K562 (cell line): ENCODE data around the gene KIF19. TPM values are rescaled to one million over a fixed set of nuclear protein-coding genes. Genes with fewer than 3 reads are reported as not detected.

ENCODE experiments used
- ATAC-seq: fragments of 200-7000 bp; cut with Tn5 transposase; 3 replicates; pipeline ENCODE4 v1.9.1; 2020; ENCODE audit warnings: moderate library complexity
- BruUV-seq: library from RNA; stranded (reverse); fragments of 400-500 nt; replicated peaks from 2 replicates; lab custom pipeline; 2021; lab: Mats Ljungman, UMichigan
- CTCF ChIA-PET: fragments of 300-600 bp; formaldehyde crosslinking; extraction: SDS; loops from one replicate; lab custom pipeline; 2021; ENCODE audit warnings: low intra/inter-chr PET ratio; lab: Yijun Ruan, JAX
- POLR2A ChIA-PET: fragments of 300-600, 350-650 bp; sonication (Branson Sonifier 250); formaldehyde crosslinking; extraction: SDS; loops from one replicate; lab custom pipeline; 2021; ENCODE audit warnings: antibody characterized with exemption, inconsistent platforms; lab: Yijun Ruan, JAX
- DNase-seq, 4 experiments: peaks; one replicate each; pipeline versions ENCODE4 v3.0.0 to v3.0.0-alpha.2; 2011 to 2018; ENCODE audit warnings: low spot score in 3 of 4, mixed read lengths in 3 of 4; ENCODE audit errors: extremely low read depth in 1 of 4
- FAIRE-seq: peaks from 2 replicates; lab custom pipeline; 2011; peaks lifted over from hg19 to GRCh38; lab: Jason Lieb, UNC
- H2AFZ ChIP-seq: 2 replicates; pipeline ENCODE4 v1.6.0; 2011; ENCODE audit warnings: low read depth, low read length, control low read depth, inconsistent platforms
- H3K27ac ChIP-seq: fragments of 200-600 bp; 3 replicates; pipeline ENCODE4 v1.8.0; 2011; ENCODE audit warnings: low read depth, mild to moderate bottlenecking, control low read depth, inconsistent platforms, low read length, moderate library complexity, mixed read lengths; ENCODE audit errors: extremely low read depth
- H3K27me3 ChIP-seq, 2 experiments: fragments of 300-600 bp in 1 of 2; 2 replicates in 1 of 2; 3 replicates in 1 of 2; pipeline versions ENCODE4 v1.6.0 to v1.8.0; 2011; ENCODE audit warnings: inconsistent platforms in 2 of 2, low read length in 2 of 2, mild to moderate bottlenecking in 1 of 2, mixed read lengths in 1 of 2, moderate library complexity in 1 of 2; ENCODE audit not compliant: control insufficient read depth in 2 of 2, insufficient read depth in 2 of 2
- H3K36me3 ChIP-seq: fragments of 300-600 bp; 3 replicates; pipeline ENCODE4 v1.8.0; 2011; ENCODE audit warnings: mild to moderate bottlenecking, low read length, inconsistent platforms; ENCODE audit not compliant: control insufficient read depth, insufficient read depth
- H3K4me1 ChIP-seq, 2 experiments: fragments of 200-600 bp in 1 of 2; replicated peaks in 1 of 2; 2 replicates in 1 of 2; 3 replicates in 1 of 2; pipeline versions ENCODE4 v1.5.1 to v1.8.0; 2011; ENCODE audit warnings: inconsistent platforms in 2 of 2, low read length in 2 of 2, mild to moderate bottlenecking in 1 of 2, mixed read lengths in 1 of 2, moderate library complexity in 1 of 2; ENCODE audit not compliant: control insufficient read depth in 2 of 2, insufficient read depth in 2 of 2
- H3K4me2 ChIP-seq: 2 replicates; pipeline ENCODE4 v1.6.1; 2011; ENCODE audit warnings: low read length, control low read depth, inconsistent platforms, mixed read lengths; ENCODE audit not compliant: insufficient read depth
- H3K4me3 ChIP-seq: fragments of 200-600 bp; sonication (generic), shearing (Covaris generic); 2 replicates; pipeline ENCODE4 v1.5.1; 2016; ENCODE audit warnings: control low read depth, inconsistent platforms
- H3K79me2 ChIP-seq: fragments of 200-600 bp; 3 replicates; pipeline ENCODE4 v1.8.0; 2011; ENCODE audit warnings: low read length, inconsistent platforms; ENCODE audit not compliant: control insufficient read depth, insufficient read depth
- H3K9ac ChIP-seq, 2 experiments: 2 replicates each; pipeline versions ENCODE4 v1.6.0 to v1.6.1; 2011; ENCODE audit warnings: low read depth in 2 of 2, low read length in 2 of 2, control low read depth in 1 of 2, inconsistent platforms in 1 of 2, mild to moderate bottlenecking in 1 of 2, mixed read lengths in 1 of 2; ENCODE audit not compliant: insufficient read depth in 1 of 2
- H3K9me1 ChIP-seq: one replicate; pipeline ENCODE4 v1.6.0; 2011; ENCODE audit warnings: inconsistent platforms, mild to moderate bottlenecking, low read length, moderate library complexity; ENCODE audit not compliant: control insufficient read depth, insufficient read depth
- H3K9me3 ChIP-seq: replicated peaks from 2 replicates; pipeline ENCODE4 v1.5.1; 2011; ENCODE audit warnings: low read depth, low read length, inconsistent platforms; ENCODE audit not compliant: control insufficient read depth, insufficient read depth
- H4K20me1 ChIP-seq: replicated peaks from 2 replicates; pipeline ENCODE4 v1.6.1; 2011; ENCODE audit warnings: low read length, inconsistent platforms, mixed read lengths; ENCODE audit not compliant: control insufficient read depth, insufficient read depth
- DMBX1 ChIP-seq: fragments of 250-450 bp; sonication (Bioruptor Pico); IDR thresholded peaks from 2 replicates; pipeline ENCODE4 v1.8.0; 2022; ENCODE audit warnings: inconsistent platforms, mild to moderate bottlenecking, moderate library complexity, borderline replicate concordance
- NFIX ChIP-seq: fragments of 250-450 bp; sonication (Bioruptor Pico); IDR thresholded peaks from 2 replicates; pipeline ENCODE4 v1.4.0; 2020; ENCODE audit warnings: low read depth, mild to moderate bottlenecking, moderate library complexity
- PTBP1 ChIP-seq: fragments of 200-400 bp; formaldehyde crosslinking; IDR thresholded peaks from 2 replicates; pipeline ENCODE4 v1.6.1; 2017; ENCODE audit warnings: low read depth, low read length
- RFX1 ChIP-seq: fragments of 450-650 bp; IDR thresholded peaks from 2 replicates; pipeline ENCODE4 v1.6.1; 2016; ENCODE audit warnings: mild to moderate bottlenecking, moderate library complexity
- TCF7L2 ChIP-seq: fragments of 150-350 bp; IDR thresholded peaks from 2 replicates; pipeline ENCODE4 v1.6.1; 2016; ENCODE audit warnings: low read depth, mild to moderate bottlenecking, low read length, moderate library complexity
- TCFL5 ChIP-seq: fragments of 250-450 bp; sonication (Bioruptor Pico); conservative IDR thresholded peaks from 2 replicates; pipeline ENCODE4 v1.6.1; 2021; ENCODE audit warnings: mild to moderate bottlenecking, moderate library complexity, matching md5 sums
- ZBTB7A ChIP-seq: IDR thresholded peaks from 2 replicates; pipeline ENCODE4 v1.6.1; 2011; ENCODE audit warnings: low read depth, mild to moderate bottlenecking, low read length, moderate library complexity, borderline replicate concordance; ENCODE audit not compliant: control insufficient read depth
- ZFP30 ChIP-seq: fragments of 250-450 bp; sonication (Bioruptor Pico); IDR thresholded peaks from 2 replicates; pipeline ENCODE4 v1.8.0; 2022; ENCODE audit warnings: moderate library complexity, mild to moderate bottlenecking, inconsistent platforms, borderline replicate concordance
- ZNF311 ChIP-seq: fragments of 250-450 bp; sonication (Bioruptor Pico); IDR thresholded peaks from 2 replicates; pipeline ENCODE4 v1.4.0; 2020; ENCODE audit warnings: mild to moderate bottlenecking, moderate library complexity
- WGBS: fragments of 100-300 bp; shearing (Covaris generic); methylation state at CpG from one replicate; pipeline ENCODE4 v1.1.6; 2016; ENCODE audit warnings: low coverage, mixed read lengths; ENCODE audit not compliant: insufficient coverage; ENCODE audit errors: missing lambda C conversion rate; 5-methylcytosine and 5-hydroxymethylcytosine counted together
- in situ Hi-C: fragments of 300-500 bp; cut with MboI; formaldehyde crosslinking; loops from 4 replicates; pipeline ENCODE4 v1.15.0; 2018; ENCODE audit warnings: inconsistent platforms, mixed read lengths
- intact Hi-C: fragments of 100-400 bp; cut with micrococcal nuclease; formaldehyde crosslinking; loops from 2 replicates; pipeline ENCODE4 v1.14.2; 2022
- polyA plus RNA-seq, 8 experiments: library from polyadenylated mRNA; depleted of rRNA in 4 of 8; stranded (reverse) in 5 of 8; unstranded in 3 of 8; fragments of >200 nt; fragmentation: Nextera tagmentation in 2 of 8; fragmentation: Illumina TruSeq in 1 of 8; extraction: Ambion mirVana in 2 of 8; extraction: Trizol in 1 of 8; gene quantifications; 2 replicates each; pipeline versions ENCODE4 v1.2.1 to v1.2.3, GENCODE V29; 2011 to 2014; ENCODE audit warnings: inconsistent platforms in 1 of 8, missing spikeins in 1 of 8
- total RNA-seq, 7 experiments: library from RNA; depleted of rRNA in 6 of 7; stranded (reverse); fragments of >200 nt in 6 of 7; fragmentation: Illumina TruSeq in 2 of 7; extraction: Trizol in 2 of 7; gene quantifications; 2 replicates each; pipeline versions ENCODE4 v1.2.1 to v1.2.3, GENCODE V29; 2011 to 2021; ENCODE audit warnings: low replicate concordance in 1 of 7

KIF19 gene
- total and polyA plus RNA-seq, 9 of the 15 experiments (the other 6 are each of a cell fraction or from before 2014, with no cell fraction given) = 0.10 TPM; not detected in 8

DNA sequence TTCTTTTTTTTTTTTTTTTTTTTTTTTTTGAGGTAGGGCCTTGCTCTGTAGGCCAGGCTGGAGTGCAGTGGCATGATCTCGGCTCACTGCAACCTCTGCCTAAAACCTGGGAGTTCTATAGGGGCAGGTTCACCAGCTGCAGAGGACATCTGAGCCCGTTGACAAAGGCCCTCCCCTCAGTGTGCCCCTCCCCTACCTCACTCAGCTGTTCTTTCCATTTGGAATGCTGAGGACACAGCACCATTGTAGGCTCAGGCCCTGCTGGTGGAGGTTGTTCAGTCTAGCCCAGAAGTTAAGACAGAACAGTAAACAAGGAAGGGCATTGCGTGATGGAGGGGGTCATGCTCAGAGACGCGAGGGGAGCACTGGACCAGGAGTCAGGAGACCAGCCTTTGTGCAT, 21.8 kb upstream of the KIF19 start:
- intact Hi-C loops = loop anchor here (5.0 kb wide), 1 partner anchor 298 kb away; no protein-coding TSS in a partner anchor
- peaks cover 0 to 9% of the 10 kb centered on the region in 2 experiments; a peak in 2 of 5 replicates for H3K4me1 ChIP-seq
- H3K9me1 ChIP-seq = no peaks in the 10 kb centered on the region
- FAIRE-seq (no peak), DNase-seq (no peak), ATAC-seq (no peak)
- TF ChIP-seq NFIX (CRISPR knock-in tag) = no peak
- no peak for TF ChIP-seq ZNF311 (CRISPR knock-in tag)
- TF ChIP-seq ZFP30 = no peak
- TF ChIP-seq TCFL5 (CRISPR knock-in tag) = no peak
- TF ChIP-seq TCF7L2 = no peak
- no peak for TF ChIP-seq ZBTB7A
- TF ChIP-seq RFX1 = no peak
- TF ChIP-seq PTBP1 = no peak
- TF ChIP-seq DMBX1 (CRISPR knock-in tag) = no peak
- ChIA-PET POLR2A (interaction anchor here (0.7 to 1.4 kb wide), 2 partner anchors 16 to 33 kb away, joined by 3 to 4 read pairs; no protein-coding TSS in a partner anchor), CTCF (no interaction called here)
- no peaks in the 10 kb centered on the region for H4K20me1 ChIP-seq
- no peaks in the 10 kb centered on the region for H3K79me2 ChIP-seq
- no peak overlapping the region for H2AFZ ChIP-seq
- peaks cover 3% of the 10 kb centered on the region; the same call in 1 of the 2 replicates for H3K9me3 ChIP-seq
- H3K27me3 ChIP-seq = peaks cover 0 to 3% of the 10 kb centered on the region in 2 experiments; a peak in 2 of 5 replicates
- WGBS = 2% methylated on average over 5 of the region's 5 CpGs
- H3K36me3 ChIP-seq = no peaks in the 10 kb centered on the region
- no TSS peak for BruUV-seq
- in situ Hi-C loops = loop anchor here (5.0 kb wide), 1 partner anchor 43 kb away; no protein-coding TSS in a partner anchor
- no peak overlapping the region for H3K4me3 ChIP-seq
- no peak overlapping the region for H3K27ac ChIP-seq
- no peak overlapping the region for H3K4me2 ChIP-seq
- no peak overlapping the region for H3K9ac ChIP-seq
